HepG2 (cell line): ENCODE measurements around the gene TFEB.

Experiments
- CENPT ChIP-seq: sonication (generic); formaldehyde crosslinking; IDR thresholded peaks from 2 replicates; pipeline ENCODE4 v1.8.0; 2022; ENCODE audit warnings: low read depth, mild to moderate bottlenecking, moderate library complexity, missing genetic modification reagents
- CTCF ChIP-seq: sonication (generic); formaldehyde crosslinking; IDR thresholded peaks from 2 replicates; pipeline ENCODE4 v1.5.0; 2020; ENCODE audit warnings: mild to moderate bottlenecking, missing genetic modification reagents, moderate library complexity
- ELF4 ChIP-seq: sonication (generic); formaldehyde crosslinking; IDR thresholded peaks from 2 replicates; pipeline ENCODE4 v1.5.0; 2020; ENCODE audit warnings: missing genetic modification reagents, mild to moderate bottlenecking, moderate library complexity, borderline replicate concordance
- FOXP4 ChIP-seq: sonication (generic); formaldehyde crosslinking; IDR thresholded peaks from 2 replicates; pipeline ENCODE4 v1.4.0; 2020; ENCODE audit warnings: missing genetic modification reagents
- HOMEZ ChIP-seq: IDR thresholded peaks from 2 replicates; pipeline ENCODE4 v1.6.1; 2016; ENCODE audit warnings: low read depth
- NRL ChIP-seq: sonication (generic); formaldehyde crosslinking; IDR thresholded peaks from 2 replicates; pipeline ENCODE4 v1.5.0; 2020; ENCODE audit warnings: missing genetic modification reagents, mild to moderate bottlenecking, moderate library complexity, borderline replicate concordance
- PRDM4 ChIP-seq: sonication (generic); formaldehyde crosslinking; IDR thresholded peaks from 2 replicates; pipeline ENCODE4 v1.9.0; 2021; ENCODE audit warnings: missing genetic modification reagents, borderline replicate concordance
- RXRB ChIP-seq: IDR thresholded peaks from 2 replicates; pipeline ENCODE4 v1.6.1; 2016; ENCODE audit warnings: borderline replicate concordance, missing genetic modification reagents, missing compliant biosample characterization
- ZFP90 ChIP-seq: sonication (generic); formaldehyde crosslinking; IDR thresholded peaks from 2 replicates; pipeline ENCODE4 v1.8.0; 2022; ENCODE audit warnings: missing genetic modification reagents, mild to moderate bottlenecking, inconsistent platforms, borderline replicate concordance
- ZNF605 ChIP-seq: sonication (generic); formaldehyde crosslinking; IDR thresholded peaks from 2 replicates; pipeline ENCODE4 v1.8.0; 2022; ENCODE audit warnings: mild to moderate bottlenecking, missing genetic modification reagents
- ZNF792 ChIP-seq: IDR thresholded peaks from 2 replicates; pipeline ENCODE4 v1.6.1; 2016

- no peak for TF ChIP-seq ZNF605 (CRISPR knock-in tag)
- TF ChIP-seq ZNF792 (CRISPR knock-in tag) = no peak
- TF ChIP-seq CENPT (CRISPR knock-in tag) = no peak
- no peak for TF ChIP-seq FOXP4
- TF ChIP-seq RXRB (CRISPR knock-in tag) = no peak
- no peak for TF ChIP-seq PRDM4 (CRISPR knock-in tag)
- no peak for TF ChIP-seq HOMEZ (CRISPR knock-in tag)
- TF ChIP-seq ZFP90 (CRISPR knock-in tag) = no peak
- no peak for TF ChIP-seq CTCF (CRISPR knock-in tag)
- TF ChIP-seq NRL (CRISPR knock-in tag) = no peak
- TF ChIP-seq ELF4 (CRISPR knock-in tag) = no peak
Measured at GRCh38 chr6:41726876-41727275, 8.5 kb downstream of the TFEB start.
